NCI-H460 (cell line): Measurements from ENCODE around the gene TCF21. TPM values are rescaled to one million over a fixed set of nuclear protein-coding genes. Genes with fewer than 3 reads are reported as not detected.

Experiments
- DNase-seq: peaks from one replicate; pipeline ENCODE4 v3.0.0-alpha.2; 2016; ENCODE audit warnings: low read depth; ENCODE audit errors: extremely low read depth
- total RNA-seq: library from RNA; depleted of rRNA; stranded (reverse); fragments of >200 nt; shearing (Covaris generic); gene quantifications from 2 replicates; pipeline ENCODE4 v1.2.3, GENCODE V29; 2014

TCF21 gene
- total RNA-seq, 1 experiment from 2014 or later, result not detected

GRCh38 chr6:133887880-133888230 lies 1.1 kb upstream of the TCF21 start:
- no peak for DNase-seq

- DNase-seq, result no peak
Measured at GRCh38 chr6:133889557-133890403, 867 bp downstream of the TCF21 start.

- DNase-seq, result no peak
Measured at GRCh38 chr6:133890711-133891148, 1.8 kb downstream of the TCF21 start.

GRCh38 chr6:133891149-133891926 lies 2.4 kb downstream of the TCF21 start:
- peak; percentile 32 for DNase-seq

- no peak for DNase-seq
Measured at GRCh38 chr6:133891927-133892812, 3.3 kb downstream of the TCF21 start.

GRCh38 chr6:133892813-133893691 lies 4.1 kb downstream of the TCF21 start:
- DNase-seq, result no peak

GRCh38 chr6:133893946-133894345 lies 5.0 kb downstream of the TCF21 start:
- DNase-seq, result no peak

GRCh38 chr6:133894369-133894768 lies 5.5 kb downstream of the TCF21 start:
- no peak for DNase-seq

GRCh38 chr6:133894795-133895358 lies 6.0 kb downstream of the TCF21 start:
- no peak for DNase-seq

GRCh38 chr6:133895573-133896343 lies 6.8 kb downstream of the TCF21 start:
- DNase-seq, result no peak

- DNase-seq, result no peak
Measured at GRCh38 chr6:133896344-133896721, 7.4 kb downstream of the TCF21 start.

- DNase-seq, result no peak
Measured at GRCh38 chr6:133898263-133898662, 9.3 kb downstream of the TCF21 start.

GRCh38 chr6:133899556-133899955 lies 10.6 kb downstream of the TCF21 start:
- DNase-seq, result no peak

GRCh38 chr6:133903855-133904254 lies 14.9 kb downstream of the TCF21 start:
- DNase-seq, result no peak

GRCh38 chr6:133906050-133906449 lies 17.1 kb downstream of the TCF21 start:
- no peak for DNase-seq

- peak; percentile 78 for DNase-seq
Measured at GRCh38 chr6:133916650-133917151, 27.8 kb downstream of the TCF21 start.

GRCh38 chr6:133917781-133918180 lies 28.9 kb downstream of the TCF21 start:
- no peak for DNase-seq

- no peak for DNase-seq
Measured at GRCh38 chr6:133918208-133918930, 29.5 kb downstream of the TCF21 start.
